Colonic mucosa (tissue), 4 donors: ENCODE results near the gene PRXL2C. TPM values are rescaled to one million over a fixed set of nuclear protein-coding genes. Genes with fewer than 3 reads are reported as not detected.
A peak's percentile ranks its signal among the peaks of the same experiment; 100 is the strongest.
"Not testable (repeated sequence)": the region's sequence is repeated elsewhere in the genome, so short reads cannot be mapped to it uniquely, and the experiment has no call there.

Source experiments
- DNase-seq: peaks from one replicate; pipeline ENCODE4 v3.0.0-alpha.2; 2020
- H3K27ac ChIP-seq: fragments of 200-600 bp; one replicate; pipeline ENCODE4 v1.8.0; 2021
- H3K27me3 ChIP-seq: fragments of 200-600 bp; one replicate; pipeline ENCODE4 v1.8.0; 2021
- H3K36me3 ChIP-seq: fragments of 200-600 bp; one replicate; pipeline ENCODE4 v1.8.0; 2021
- H3K4me1 ChIP-seq: fragments of 200-600 bp; one replicate; pipeline ENCODE4 v1.8.0; 2021; ENCODE audit warnings: mild to moderate bottlenecking
- H3K4me3 ChIP-seq: fragments of 200-600 bp; one replicate; pipeline ENCODE4 v1.8.0; 2021
- H3K9ac ChIP-seq, 2 donors: one replicate each; pipeline ENCODE4 v1.7.0; 2013; ENCODE audit warnings: control low read depth in 2 of 2, low read depth in 2 of 2, low read length in 2 of 2
- H3K9me3 ChIP-seq: fragments of 200-600 bp; one replicate; pipeline ENCODE4 v1.8.0; 2021
- intact Hi-C: fragments of 100-400 bp; cut with DNase I; formaldehyde crosslinking; loops from one replicate; pipeline ENCODE4 v1.14.1; 2022
- total RNA-seq, 2 donors: library from RNA; stranded (reverse); fragmentation: NEBNext Ultra II Directional in 1 of 2; extraction: Animal tissue kit (Norgen Biotek cat#: 25700) in 1 of 2; gene quantifications; one replicate each; pipeline ENCODE4 v1.2.1, GENCODE V29; 2021
- TF ChIP-seq, protein P1 (sequence below): fragments of 200-600 bp; IDR thresholded peaks from one replicate; pipeline ENCODE4 v1.8.0; 2022; ENCODE audit warnings: antibody characterized with exemption, mild to moderate bottlenecking
- donor health status: healthy.
- donor health status: DM: no; HTN: no; CAD: no.
- donor health status: DM: no; HTN: no; CAD: no.

The PRXL2C gene
- total RNA-seq, 2 donors from 2014 or later, result 2.6 to 6.6 TPM

DNA sequence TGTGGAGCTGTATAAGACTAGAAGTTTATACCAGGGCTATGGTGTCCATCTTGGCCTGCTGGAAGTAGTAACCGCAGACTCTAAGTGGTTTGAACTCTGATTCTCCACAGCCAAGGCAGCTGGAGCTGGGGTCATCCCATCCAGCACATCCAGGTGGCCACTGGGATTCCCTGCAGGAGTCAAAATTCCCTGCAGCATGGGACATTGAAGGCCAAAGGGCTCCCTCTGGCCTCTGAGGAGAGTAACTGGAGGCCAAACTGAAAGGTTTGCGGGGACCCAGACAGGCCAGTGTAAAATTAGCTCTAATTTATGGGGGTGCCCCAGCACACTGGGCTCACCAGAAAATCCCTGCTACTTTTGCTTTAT lies 12.2 kb upstream of the PRXL2C start:
- H3K36me3 ChIP-seq, result no peaks in the 10 kb centered on the region
- TF ChIP-seq, protein P1, sequence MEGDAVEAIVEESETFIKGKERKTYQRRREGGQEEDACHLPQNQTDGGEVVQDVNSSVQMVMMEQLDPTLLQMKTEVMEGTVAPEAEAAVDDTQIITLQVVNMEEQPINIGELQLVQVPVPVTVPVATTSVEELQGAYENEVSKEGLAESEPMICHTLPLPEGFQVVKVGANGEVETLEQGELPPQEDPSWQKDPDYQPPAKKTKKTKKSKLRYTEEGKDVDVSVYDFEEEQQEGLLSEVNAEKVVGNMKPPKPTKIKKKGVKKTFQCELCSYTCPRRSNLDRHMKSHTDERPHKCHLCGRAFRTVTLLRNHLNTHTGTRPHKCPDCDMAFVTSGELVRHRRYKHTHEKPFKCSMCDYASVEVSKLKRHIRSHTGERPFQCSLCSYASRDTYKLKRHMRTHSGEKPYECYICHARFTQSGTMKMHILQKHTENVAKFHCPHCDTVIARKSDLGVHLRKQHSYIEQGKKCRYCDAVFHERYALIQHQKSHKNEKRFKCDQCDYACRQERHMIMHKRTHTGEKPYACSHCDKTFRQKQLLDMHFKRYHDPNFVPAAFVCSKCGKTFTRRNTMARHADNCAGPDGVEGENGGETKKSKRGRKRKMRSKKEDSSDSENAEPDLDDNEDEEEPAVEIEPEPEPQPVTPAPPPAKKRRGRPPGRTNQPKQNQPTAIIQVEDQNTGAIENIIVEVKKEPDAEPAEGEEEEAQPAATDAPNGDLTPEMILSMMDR, result no peak
- intact Hi-C loops, result loop anchor here (5.0 to 10.0 kb wide), 3 partner anchors 220 to 433 kb away; no protein-coding TSS in a partner anchor
- no peak overlapping the region for H3K27ac ChIP-seq
- H3K4me1 ChIP-seq, result no peaks in the 10 kb centered on the region
- no peak overlapping the region for H3K4me3 ChIP-seq
- H3K9ac ChIP-seq, result no peak overlapping the region
- no peaks in the 10 kb centered on the region for H3K27me3 ChIP-seq
- DNase-seq, result no peak
- no peaks in the 10 kb centered on the region for H3K9me3 ChIP-seq

DNA sequence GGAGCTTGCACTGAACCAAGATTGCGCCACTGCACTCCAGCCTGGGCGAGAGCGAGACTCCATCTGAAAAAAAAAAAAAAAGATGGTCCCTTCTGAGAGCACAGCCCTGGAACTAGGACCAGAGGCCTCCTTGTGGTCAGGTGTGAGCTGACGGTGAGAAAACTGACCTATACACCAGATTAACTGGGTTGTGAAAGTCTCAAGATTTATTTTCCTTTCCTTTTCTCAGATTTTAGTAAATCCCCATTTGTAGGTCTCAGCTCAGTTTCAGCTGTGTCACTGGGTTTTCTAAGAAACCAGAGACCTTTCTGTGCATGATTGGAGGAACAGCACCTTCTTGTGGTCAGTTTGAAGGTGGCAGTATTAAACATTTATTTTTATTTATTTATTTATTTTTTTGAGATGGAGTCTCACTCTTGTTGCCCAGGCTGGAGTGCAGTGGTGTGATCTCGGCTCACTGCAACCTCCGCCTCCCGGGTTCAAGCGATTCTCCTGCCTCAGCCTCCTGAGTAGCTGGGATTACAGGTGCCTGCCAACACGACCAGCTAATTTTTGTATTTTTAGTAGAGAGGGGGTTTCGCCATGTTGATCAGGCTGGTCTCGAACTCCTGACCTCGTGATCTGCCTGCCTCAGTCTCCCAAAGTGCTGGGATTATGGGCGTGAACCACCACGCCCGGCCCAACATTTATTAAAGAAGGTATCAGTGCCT lies 11.7 kb upstream of the PRXL2C start:
- TF ChIP-seq, protein P1, result peak; percentile 45
- not testable (repeated sequence) for H3K9ac ChIP-seq, H3K27ac ChIP-seq, H3K4me3 ChIP-seq, H3K27me3 ChIP-seq, H3K36me3 ChIP-seq, H3K9me3 ChIP-seq, H3K4me1 ChIP-seq
- intact Hi-C loops, result loop anchor here (5.0 to 10.0 kb wide), 3 partner anchors 220 to 432 kb away; no protein-coding TSS in a partner anchor
- peak; percentile 29 for DNase-seq

DNA sequence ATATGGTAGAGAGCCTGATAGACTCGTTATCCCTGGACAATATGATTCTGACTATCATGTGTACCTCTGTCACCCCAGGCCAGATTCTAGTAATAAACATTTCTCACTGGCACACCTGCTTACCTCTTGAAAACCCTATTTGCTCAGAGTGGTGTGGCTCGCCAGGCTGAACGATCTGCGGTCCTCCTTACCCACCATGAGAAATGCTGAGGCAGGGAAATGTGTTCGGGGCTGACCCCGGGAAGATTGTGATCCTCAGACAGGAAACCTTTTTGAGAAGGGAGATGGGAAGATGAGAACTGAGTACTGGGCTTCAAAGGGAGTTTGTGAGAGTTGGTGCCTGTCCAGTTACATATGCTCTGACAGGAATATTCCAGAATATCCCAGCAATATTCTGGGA lies 10.7 kb upstream of the PRXL2C start:
- H3K9ac ChIP-seq, result no peak overlapping the region
- intact Hi-C loops, result loop anchor here (5.0 to 10.0 kb wide), 3 partner anchors 218 to 431 kb away; no protein-coding TSS in a partner anchor
- no peaks in the 10 kb centered on the region for H3K4me1 ChIP-seq
- H3K27ac ChIP-seq, result no peak overlapping the region
- no peak overlapping the region for H3K4me3 ChIP-seq
- H3K36me3 ChIP-seq, result no peaks in the 10 kb centered on the region
- no peak for DNase-seq
- H3K27me3 ChIP-seq, result no peaks in the 10 kb centered on the region
- H3K9me3 ChIP-seq, result no peaks in the 10 kb centered on the region
- TF ChIP-seq, protein P1, result no peak

DNA sequence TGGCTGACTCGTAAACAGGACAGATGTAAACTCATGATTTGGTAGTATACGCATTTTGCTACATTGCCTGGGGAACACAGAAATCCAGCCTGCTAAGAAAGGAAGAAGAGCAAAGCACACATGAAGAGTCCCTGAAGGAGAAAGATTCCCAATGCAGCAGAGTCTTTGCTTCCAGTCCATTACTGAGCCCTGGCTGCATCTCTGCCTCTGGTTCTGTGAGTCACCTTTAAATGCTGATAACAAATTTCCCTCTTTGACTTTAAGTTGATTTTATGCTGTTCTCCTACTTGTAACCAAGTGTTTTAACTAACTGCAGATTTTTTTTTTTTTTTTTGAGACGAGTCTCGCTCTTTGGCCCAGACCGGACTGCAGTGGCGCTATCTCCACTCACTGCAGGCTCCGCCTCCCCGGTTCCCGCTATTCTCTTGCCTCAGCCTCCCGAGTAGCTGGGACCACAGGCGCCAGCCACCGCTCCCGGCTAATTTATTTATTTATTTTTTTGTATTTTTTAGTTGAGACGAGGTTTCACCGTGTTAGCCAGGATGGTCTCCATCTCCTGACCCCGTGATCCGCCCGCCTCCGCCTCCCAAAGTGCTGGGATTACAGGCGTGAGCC lies 8.5 kb upstream of the PRXL2C start:
- no peaks in the 10 kb centered on the region for H3K9me3 ChIP-seq
- TF ChIP-seq, protein P1, result no peak
- no peaks in the 10 kb centered on the region for H3K4me1 ChIP-seq
- H3K27me3 ChIP-seq, result no peaks in the 10 kb centered on the region
- no peak overlapping the region for H3K9ac ChIP-seq
- no peak for DNase-seq
- H3K4me3 ChIP-seq, result no peak overlapping the region
- no peaks in the 10 kb centered on the region for H3K36me3 ChIP-seq
- intact Hi-C loops, result loop anchor here (10.0 kb wide), 1 partner anchor 429 kb away; no protein-coding TSS in a partner anchor
- H3K27ac ChIP-seq, result no peak overlapping the region

DNA sequence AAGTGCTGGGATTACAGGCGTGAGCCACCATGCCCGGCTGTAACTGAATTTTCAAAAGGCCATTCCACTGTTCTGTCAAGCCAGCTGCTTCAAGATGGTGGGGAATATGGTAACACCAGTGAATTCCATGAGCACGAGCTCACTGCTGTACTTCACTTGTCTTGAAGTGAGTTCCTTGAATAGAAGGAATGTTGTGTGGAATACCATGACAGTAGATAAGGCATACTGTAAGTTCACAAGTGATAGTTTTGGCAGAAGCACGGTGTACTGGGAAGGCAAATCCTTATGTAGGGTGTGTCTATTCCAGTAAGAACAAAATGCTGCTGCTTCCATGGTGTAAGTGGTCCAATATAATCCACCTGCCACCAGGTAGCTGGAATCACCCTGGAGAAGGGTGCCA lies 6.6 kb upstream of the PRXL2C start:
- Histone ChIP-seq H3K4me3 (no peak overlapping the region), H3K9me3 (no peaks in the 10 kb centered on the region), H3K27ac (no peak overlapping the region), H3K4me1 (no peaks in the 10 kb centered on the region), H3K36me3 (no peaks in the 10 kb centered on the region), H3K9ac (no peak overlapping the region), H3K27me3 (no peaks in the 10 kb centered on the region)
- intact Hi-C loops, result loop anchor here (10.0 kb wide), 1 partner anchor 427 kb away; no protein-coding TSS in a partner anchor
- no peak for DNase-seq
- TF ChIP-seq, protein P1, result no peak
